ENCODE results near the gene AMBRA1. TPM values are rescaled to one million over a fixed set of nuclear protein-coding genes. Genes with fewer than 3 reads are reported as not detected.

The AMBRA1 gene
- total RNA-seq, 1 donor from 2014 or later: 11.3 TPM

- no peak for DNase-seq (ENCODE audit: low read depth)
- Histone ChIP-seq H3K27me3 (ENCODE audit: control insufficient read depth, insufficient read depth, low read length) (no peaks in the 10 kb centered on the region), H3K4me3 (ENCODE audit: low read depth, low read length) (no peak overlapping the region), H3K36me3 (ENCODE audit: control insufficient read depth, insufficient read depth, low read length) (peaks cover 2% of the 10 kb centered on the region)
- no peak for TF ChIP-seq CTCF (IDR thresholded peaks at IDR 0.05; ENCODE audit: insufficient read depth, low read length, severe bottlenecking)
- no peak for FAIRE-seq
Observed at GRCh38 chr11:46601129-46601528, 7.3 kb upstream of the AMBRA1 start.

DNA sequence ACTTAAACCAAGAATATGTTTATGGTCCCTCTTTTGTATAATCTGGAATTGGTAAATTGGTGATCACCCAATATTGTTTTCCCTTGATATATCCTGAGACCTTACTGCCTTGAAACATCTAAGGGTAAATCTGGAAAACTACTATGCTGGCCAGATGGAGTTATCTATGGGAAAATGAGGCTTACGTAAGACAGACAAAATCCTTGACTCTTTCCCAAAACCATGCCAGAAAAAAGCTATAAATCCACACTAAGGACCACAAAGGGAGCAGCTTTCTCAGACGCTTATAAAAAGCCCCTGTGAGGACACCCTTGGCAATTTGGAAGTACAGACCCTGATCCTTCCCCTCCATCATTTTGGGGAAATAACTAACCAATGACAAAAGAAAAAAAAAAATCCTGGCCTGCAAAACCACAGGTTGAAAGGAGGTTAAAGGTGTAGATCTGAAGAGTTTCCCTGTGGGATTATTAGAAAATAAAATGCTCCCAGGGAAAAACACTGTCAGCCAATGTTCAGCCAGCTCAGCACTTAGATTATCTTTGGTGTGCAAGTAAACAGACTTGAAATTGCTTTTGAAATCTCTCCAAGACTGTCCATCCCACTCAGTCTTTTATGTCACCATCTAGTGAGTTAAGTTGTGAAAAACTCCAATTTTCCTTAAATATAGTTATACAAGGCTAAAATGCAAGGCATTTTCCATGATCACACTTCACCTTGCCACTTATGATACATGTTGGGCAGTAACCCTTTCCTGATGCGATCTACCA, 6.6 kb upstream of the AMBRA1 start:
- no peak for DNase-seq (ENCODE audit: low read depth)
- FAIRE-seq: no peak
- H3K27me3 ChIP-seq (ENCODE audit: control insufficient read depth, insufficient read depth, low read length): no peaks in the 10 kb centered on the region
- no peak overlapping the region for H3K4me3 ChIP-seq (ENCODE audit: low read depth, low read length)
- peaks cover 2% of the 10 kb centered on the region for H3K36me3 ChIP-seq (ENCODE audit: control insufficient read depth, insufficient read depth, low read length)
- TF ChIP-seq CTCF (IDR thresholded peaks at IDR 0.05; ENCODE audit: insufficient read depth, low read length, severe bottlenecking): no peak

GRCh38 chr11:46599340-46600193, 5.7 kb upstream of the AMBRA1 start:
- peaks cover 2% of the 10 kb centered on the region for H3K36me3 ChIP-seq (ENCODE audit: control insufficient read depth, insufficient read depth, low read length)
- FAIRE-seq: no peak
- no peak overlapping the region for H3K4me3 ChIP-seq (ENCODE audit: low read depth, low read length)
- no peak for TF ChIP-seq CTCF (IDR thresholded peaks at IDR 0.05; ENCODE audit: insufficient read depth, low read length, severe bottlenecking)
- no peak for DNase-seq (ENCODE audit: low read depth)
- no peaks in the 10 kb centered on the region for H3K27me3 ChIP-seq (ENCODE audit: control insufficient read depth, insufficient read depth, low read length)

DNA sequence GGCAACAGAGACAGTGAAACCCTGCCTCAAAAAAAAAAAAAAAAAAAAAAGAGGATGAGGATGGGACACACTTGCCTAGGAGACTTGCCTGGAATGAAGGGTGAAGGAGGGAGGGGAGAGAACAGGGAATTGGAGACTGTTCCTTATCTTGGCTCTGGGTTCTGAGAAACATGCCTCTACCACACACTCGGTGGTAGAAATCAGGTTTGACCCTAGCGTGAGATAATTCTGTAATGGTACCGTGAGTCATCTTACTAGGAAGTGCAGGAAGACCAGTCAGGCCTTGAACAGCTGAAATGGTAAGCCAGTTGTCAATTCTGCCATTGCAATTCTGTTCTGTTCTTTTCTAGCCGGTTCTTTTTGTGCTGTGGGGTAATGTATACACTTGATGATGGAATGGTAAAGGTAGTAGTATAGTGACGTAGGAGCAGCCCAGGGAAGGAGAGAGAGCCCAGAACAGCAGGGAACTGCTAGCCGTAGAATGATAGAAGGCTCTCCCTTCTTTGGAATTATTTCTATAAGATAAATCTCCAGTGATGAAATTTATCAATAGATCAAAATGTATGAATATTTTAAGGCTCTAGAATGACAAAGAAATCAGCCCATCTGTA, 3.9 kb upstream of the AMBRA1 start:
- no peaks in the 10 kb centered on the region for H3K36me3 ChIP-seq (ENCODE audit: control insufficient read depth, insufficient read depth, low read length)
- H3K27me3 ChIP-seq (ENCODE audit: control insufficient read depth, insufficient read depth, low read length): no peaks in the 10 kb centered on the region
- FAIRE-seq (no peak), DNase-seq (ENCODE audit: low read depth) (peak; percentile 64)
- no peak for TF ChIP-seq CTCF (IDR thresholded peaks at IDR 0.05; ENCODE audit: insufficient read depth, low read length, severe bottlenecking)
- no peak overlapping the region for H3K4me3 ChIP-seq (ENCODE audit: low read depth, low read length)

DNA sequence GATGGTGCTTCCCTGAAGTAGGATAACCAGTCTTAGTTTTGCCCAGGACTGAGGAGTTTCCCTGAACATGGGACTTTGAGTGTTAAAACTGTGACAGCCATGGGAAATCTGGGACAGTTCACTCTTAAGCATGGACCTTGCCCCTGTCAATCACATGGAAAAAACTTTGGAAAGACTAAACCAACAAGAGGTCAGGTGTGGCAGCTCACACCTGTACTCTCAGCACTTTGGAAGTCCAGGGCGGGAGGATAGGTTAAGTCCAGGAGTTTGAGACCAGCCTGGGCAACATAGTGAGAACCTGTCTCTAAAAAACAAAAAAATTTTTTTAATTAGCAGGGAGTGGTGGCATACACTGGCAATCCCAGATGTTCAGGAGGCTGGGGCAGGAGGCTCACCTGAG, 3.3 kb upstream of the AMBRA1 start:
- H3K4me3 ChIP-seq (ENCODE audit: low read depth, low read length): no peak overlapping the region
- no peak for FAIRE-seq
- no peak for TF ChIP-seq CTCF (IDR thresholded peaks at IDR 0.05; ENCODE audit: insufficient read depth, low read length, severe bottlenecking)

More for the DNA sequence above, 3.3 kb upstream of the AMBRA1 start:
- no peaks in the 10 kb centered on the region for H3K36me3 ChIP-seq (ENCODE audit: control insufficient read depth, insufficient read depth, low read length)
- no peaks in the 10 kb centered on the region for H3K27me3 ChIP-seq (ENCODE audit: control insufficient read depth, insufficient read depth, low read length)
- no peak for DNase-seq (ENCODE audit: low read depth)
